GM12878 (cell line): ENCODE data around the gene MTRF1. TPM values are rescaled to one million over a fixed set of nuclear protein-coding genes. Genes with fewer than 3 reads are reported as not detected.

Experiments
- BRCA1 ChIP-seq: IDR thresholded peaks from 2 replicates; pipeline ENCODE4 v1.6.1; 2011; ENCODE audit warnings: low read depth, low read length, improper control_type of control experiment
- CHD1 ChIP-seq: IDR thresholded peaks from 2 replicates; pipeline ENCODE4 v1.6.1; 2012; ENCODE audit warnings: low read depth, low read length, improper control_type of control experiment
- CREM ChIP-seq: IDR thresholded peaks from 2 replicates; pipeline ENCODE4 v1.6.1; 2014; ENCODE audit warnings: antibody characterized with exemption, low read depth
- EED ChIP-seq: sonication (generic); IDR thresholded peaks from 2 replicates; pipeline ENCODE4 v1.6.1; 2016; ENCODE audit warnings: antibody characterized with exemption, low read depth
- EGR1 ChIP-seq, 2 experiments: IDR thresholded peaks; 1 replicate in 1 of 2; 2 replicates in 1 of 2; pipeline ENCODE4 v1.6.1; 2011 to 2012; ENCODE audit warnings: low read depth in 2 of 2, low read length in 2 of 2, borderline replicate concordance in 1 of 2, mild to moderate bottlenecking in 1 of 2, moderate library complexity in 1 of 2
- FOS ChIP-seq: IDR thresholded peaks from 3 replicates; pipeline ENCODE4 v1.6.1; 2011; ENCODE audit warnings: borderline replicate concordance; ENCODE audit not compliant: insufficient read length; ENCODE audit errors: extremely low read depth
- FOXK2 ChIP-seq: fragments of 450-650 bp; IDR thresholded peaks from 2 replicates; pipeline ENCODE4 v1.6.1; 2017; ENCODE audit warnings: mild to moderate bottlenecking, moderate library complexity
- JUNB ChIP-seq: IDR thresholded peaks from 2 replicates; pipeline ENCODE4 v1.6.1; 2016; ENCODE audit warnings: antibody characterized with exemption, mild to moderate bottlenecking
- MEF2B ChIP-seq: fragments of 450-650 bp; IDR thresholded peaks from 2 replicates; pipeline ENCODE4 v1.6.1; 2018; ENCODE audit warnings: mild to moderate bottlenecking, moderate library complexity; ENCODE audit not compliant: partially characterized antibody, poor library complexity, severe bottlenecking
- MYC ChIP-seq: IDR thresholded peaks from 2 replicates; pipeline ENCODE4 v1.6.1; 2011; ENCODE audit warnings: mild to moderate bottlenecking, low read length, moderate library complexity, inconsistent platforms; ENCODE audit not compliant: insufficient read depth, insufficient replicate concordance, insufficient read length, severe bottlenecking
- NFIC ChIP-seq: IDR thresholded peaks from 2 replicates; pipeline ENCODE4 v1.6.1; 2012; ENCODE audit warnings: low read depth, mild to moderate bottlenecking, inconsistent platforms, low read length, moderate library complexity
- NFXL1 ChIP-seq: fragments of 450-650 bp; IDR thresholded peaks from 2 replicates; pipeline ENCODE4 v1.6.1; 2017; ENCODE audit warnings: antibody characterized with exemption, mild to moderate bottlenecking, borderline replicate concordance
- NFYB ChIP-seq: IDR thresholded peaks from 2 replicates; pipeline ENCODE4 v1.6.1; 2011; ENCODE audit warnings: low read depth, mild to moderate bottlenecking, low read length, improper control_type of control experiment, moderate library complexity; ENCODE audit not compliant: insufficient read depth
- PAX8 ChIP-seq: fragments of 450-650 bp; IDR thresholded peaks from 2 replicates; pipeline ENCODE4 v1.6.1; 2017; ENCODE audit warnings: mild to moderate bottlenecking, moderate library complexity
- POU2F2 ChIP-seq: IDR thresholded peaks from 3 replicates; pipeline ENCODE4 v1.6.1; 2011; ENCODE audit warnings: low read depth, mild to moderate bottlenecking, low read length, borderline replicate concordance
- RAD21 ChIP-seq: IDR thresholded peaks from 2 replicates; pipeline ENCODE4 v1.6.1; 2011; ENCODE audit warnings: mild to moderate bottlenecking, low read depth, low read length, moderate library complexity; ENCODE audit not compliant: insufficient read depth
- RAD51 ChIP-seq: fragments of 450-650 bp; IDR thresholded peaks from 2 replicates; pipeline ENCODE4 v1.6.1; 2016; ENCODE audit warnings: moderate library complexity, mild to moderate bottlenecking, inconsistent platforms
- SMAD5 ChIP-seq: IDR thresholded peaks from 2 replicates; pipeline ENCODE4 v1.6.1; 2016; ENCODE audit warnings: antibody characterized with exemption, low read depth
- SPI1 ChIP-seq: IDR thresholded peaks from 2 replicates; pipeline ENCODE4 v1.6.1; 2011; ENCODE audit warnings: low read depth, mild to moderate bottlenecking, low read length, moderate library complexity, borderline replicate concordance; ENCODE audit not compliant: insufficient read depth
- STAT3 ChIP-seq: IDR thresholded peaks from 2 replicates; pipeline ENCODE4 v1.6.1; 2011; ENCODE audit warnings: low read depth, low read length, improper control_type of control experiment
- TBL1XR1 ChIP-seq: IDR thresholded peaks from 2 replicates; pipeline ENCODE4 v1.6.1; 2012; ENCODE audit warnings: low read depth, low read length, improper control_type of control experiment
- ZNF384 ChIP-seq: IDR thresholded peaks from 2 replicates; pipeline ENCODE4 v1.6.1; 2012; ENCODE audit warnings: low read depth, mild to moderate bottlenecking, low read length, improper control_type of control experiment, borderline replicate concordance
- polyA plus RNA-seq, 11 experiments: library from polyadenylated mRNA; depleted of rRNA in 4 of 11; unstranded in 6 of 11; stranded (reverse) in 5 of 11; fragments of >200 nt; fragmentation: Nextera tagmentation in 4 of 11; fragmentation: Illumina TruSeq in 1 of 11; extraction: Ambion mirVana in 4 of 11; extraction: Trizol in 1 of 11; gene quantifications; 1 replicate in 1 of 11; 2 replicates in 10 of 11; pipeline versions ENCODE4 v1.2.1 to v1.2.3, GENCODE V29; 2011 to 2016; ENCODE audit warnings: inconsistent platforms in 2 of 11, missing spikeins in 2 of 11, low read depth in 1 of 11
- total RNA-seq, 4 experiments: library from RNA; depleted of rRNA in 3 of 4; stranded (reverse); fragments of >200 nt in 3 of 4; fragmentation: Illumina TruSeq in 1 of 4; extraction: Trizol in 1 of 4; gene quantifications; 2 replicates each; pipeline versions ENCODE4 v1.2.1 to v1.2.3, GENCODE V29; 2013 to 2021
- TF ChIP-seq, protein P1 (sequence below): fragments of 450-650 bp; IDR thresholded peaks from 2 replicates; pipeline ENCODE4 v1.6.1; 2018; ENCODE audit warnings: borderline replicate concordance, mild to moderate bottlenecking; ENCODE audit not compliant: partially characterized antibody
- TF ChIP-seq, protein P2 (sequence below): IDR thresholded peaks from 2 replicates; pipeline ENCODE4 v1.6.1; 2012; ENCODE audit warnings: low read depth, low read length, improper control_type of control experiment
- TF ChIP-seq, protein P3 (sequence below): fragments of 150-350 bp; IDR thresholded peaks from 2 replicates; pipeline ENCODE4 v1.6.1; 2014; ENCODE audit warnings: mild to moderate bottlenecking, low read depth, low read length
- TF ChIP-seq, protein P4 (sequence below): IDR thresholded peaks from 2 replicates; pipeline ENCODE4 v1.6.1; 2011; ENCODE audit warnings: borderline replicate concordance, low read depth, mild to moderate bottlenecking, moderate library complexity, low read length; ENCODE audit not compliant: insufficient read depth, poor library complexity, severe bottlenecking

The MTRF1 gene
- total and polyA plus RNA-seq, 10 of the 15 experiments (the other 5 are each of a cell fraction or from before 2014, with no cell fraction given) = 12.1 to 33.7 (median 20.6) TPM

DNA sequence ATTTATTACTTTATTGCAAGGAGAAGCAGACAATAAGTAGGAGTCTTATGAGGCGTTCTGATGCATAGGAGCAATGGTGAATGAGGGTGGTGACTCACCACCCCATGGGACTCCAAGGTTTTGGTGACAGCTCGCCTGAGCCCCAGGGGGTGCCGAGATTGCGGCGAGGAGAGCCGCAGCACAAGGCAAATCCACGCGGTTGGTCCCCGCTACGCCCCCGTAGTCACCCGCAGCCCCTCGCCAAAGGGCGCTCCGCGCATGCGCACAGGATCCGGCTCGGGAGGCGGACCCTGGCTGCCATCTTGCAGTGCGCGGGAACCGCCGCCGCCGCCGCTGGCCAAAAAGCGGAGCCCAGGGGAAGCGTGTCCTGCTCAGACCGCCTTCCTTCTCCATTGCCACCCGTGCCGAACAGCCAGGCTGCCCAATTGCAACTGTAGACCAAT lies 47.6 kb upstream of the MTRF1 start, which contains the start of gene NAA16 (continued):
- TF ChIP-seq FOS (no peak), EGR1 (IDR thresholded peaks at IDR 0.05; ENCODE audit: borderline replicate concordance in 1 of 2, low read depth in 2 of 2, low read length in 2 of 2) (peak in 1 of 2 experiments; percentile 90; a peak in 2 of 3 replicates), BRCA1 (no peak), FOXK2 (no peak), SMAD5 (0 out of 2 replicates have a peak, but pooled peaks have one; percentile 42), POU2F2 (peak; percentile 49; the same call in 1 of the 3 replicates), MYC (peak; percentile 22), ZNF384 (no peak), SPI1 (no peak), PAX8 (no peak), CHD1 (no peak), NFYB (0 out of 2 replicates have a peak, but pooled peaks have one; percentile 12), NFIC (no peak), STAT3 (no peak), MEF2B (peak; percentile 91), EED (no peak), JUNB (0 out of 2 replicates have a peak, but pooled peaks have one; percentile 24), RAD51 (no peak), TBL1XR1 (no peak), CREM (no peak), NFXL1 (no peak), RAD21 (no peak)
- TF ChIP-seq, protein P1, sequence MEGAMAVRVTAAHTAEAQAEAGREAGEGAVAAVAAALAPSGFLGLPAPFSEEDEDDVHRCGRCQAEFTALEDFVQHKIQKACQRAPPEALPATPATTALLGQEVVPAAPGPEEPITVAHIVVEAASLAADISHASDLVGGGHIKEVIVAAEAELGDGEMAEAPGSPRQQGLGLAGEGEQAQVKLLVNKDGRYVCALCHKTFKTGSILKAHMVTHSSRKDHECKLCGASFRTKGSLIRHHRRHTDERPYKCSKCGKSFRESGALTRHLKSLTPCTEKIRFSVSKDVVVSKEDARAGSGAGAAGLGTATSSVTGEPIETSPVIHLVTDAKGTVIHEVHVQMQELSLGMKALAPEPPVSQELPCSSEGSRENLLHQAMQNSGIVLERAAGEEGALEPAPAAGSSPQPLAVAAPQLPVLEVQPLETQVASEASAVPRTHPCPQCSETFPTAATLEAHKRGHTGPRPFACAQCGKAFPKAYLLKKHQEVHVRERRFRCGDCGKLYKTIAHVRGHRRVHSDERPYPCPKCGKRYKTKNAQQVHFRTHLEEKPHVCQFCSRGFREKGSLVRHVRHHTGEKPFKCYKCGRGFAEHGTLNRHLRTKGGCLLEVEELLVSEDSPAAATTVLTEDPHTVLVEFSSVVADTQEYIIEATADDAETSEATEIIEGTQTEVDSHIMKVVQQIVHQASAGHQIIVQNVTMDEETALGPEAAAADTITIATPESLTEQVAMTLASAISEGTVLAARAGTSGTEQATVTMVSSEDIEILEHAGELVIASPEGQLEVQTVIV = no peak
- TF ChIP-seq, protein P2, sequence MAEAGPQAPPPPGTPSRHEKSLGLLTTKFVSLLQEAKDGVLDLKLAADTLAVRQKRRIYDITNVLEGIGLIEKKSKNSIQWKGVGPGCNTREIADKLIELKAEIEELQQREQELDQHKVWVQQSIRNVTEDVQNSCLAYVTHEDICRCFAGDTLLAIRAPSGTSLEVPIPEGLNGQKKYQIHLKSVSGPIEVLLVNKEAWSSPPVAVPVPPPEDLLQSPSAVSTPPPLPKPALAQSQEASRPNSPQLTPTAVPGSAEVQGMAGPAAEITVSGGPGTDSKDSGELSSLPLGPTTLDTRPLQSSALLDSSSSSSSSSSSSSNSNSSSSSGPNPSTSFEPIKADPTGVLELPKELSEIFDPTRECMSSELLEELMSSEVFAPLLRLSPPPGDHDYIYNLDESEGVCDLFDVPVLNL = peak; percentile 75
- TF ChIP-seq, protein P3, sequence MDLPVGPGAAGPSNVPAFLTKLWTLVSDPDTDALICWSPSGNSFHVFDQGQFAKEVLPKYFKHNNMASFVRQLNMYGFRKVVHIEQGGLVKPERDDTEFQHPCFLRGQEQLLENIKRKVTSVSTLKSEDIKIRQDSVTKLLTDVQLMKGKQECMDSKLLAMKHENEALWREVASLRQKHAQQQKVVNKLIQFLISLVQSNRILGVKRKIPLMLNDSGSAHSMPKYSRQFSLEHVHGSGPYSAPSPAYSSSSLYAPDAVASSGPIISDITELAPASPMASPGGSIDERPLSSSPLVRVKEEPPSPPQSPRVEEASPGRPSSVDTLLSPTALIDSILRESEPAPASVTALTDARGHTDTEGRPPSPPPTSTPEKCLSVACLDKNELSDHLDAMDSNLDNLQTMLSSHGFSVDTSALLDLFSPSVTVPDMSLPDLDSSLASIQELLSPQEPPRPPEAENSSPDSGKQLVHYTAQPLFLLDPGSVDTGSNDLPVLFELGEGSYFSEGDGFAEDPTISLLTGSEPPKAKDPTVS = no peak
- TF ChIP-seq, protein P4, sequence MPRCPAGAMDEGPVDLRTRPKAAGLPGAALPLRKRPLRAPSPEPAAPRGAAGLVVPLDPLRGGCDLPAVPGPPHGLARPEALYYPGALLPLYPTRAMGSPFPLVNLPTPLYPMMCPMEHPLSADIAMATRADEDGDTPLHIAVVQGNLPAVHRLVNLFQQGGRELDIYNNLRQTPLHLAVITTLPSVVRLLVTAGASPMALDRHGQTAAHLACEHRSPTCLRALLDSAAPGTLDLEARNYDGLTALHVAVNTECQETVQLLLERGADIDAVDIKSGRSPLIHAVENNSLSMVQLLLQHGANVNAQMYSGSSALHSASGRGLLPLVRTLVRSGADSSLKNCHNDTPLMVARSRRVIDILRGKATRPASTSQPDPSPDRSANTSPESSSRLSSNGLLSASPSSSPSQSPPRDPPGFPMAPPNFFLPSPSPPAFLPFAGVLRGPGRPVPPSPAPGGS = no peak
